GM12878 (cell line): ENCODE results near the gene GLIPR1L1. TPM values are rescaled to one million over a fixed set of nuclear protein-coding genes. Genes with fewer than 3 reads are reported as not detected.

Experiments
- ATF7 ChIP-seq: fragments of 450-650 bp; IDR thresholded peaks from 2 replicates; pipeline ENCODE4 v1.6.1; 2016; ENCODE audit warnings: low read depth, mild to moderate bottlenecking
- CBX3 ChIP-seq: fragments of 200-600 bp; sonication (generic); IDR thresholded peaks from 2 replicates; pipeline ENCODE4 v1.6.1; 2016; ENCODE audit warnings: low read depth, borderline replicate concordance
- CEBPB ChIP-seq, 2 experiments: fragments of 150-350 bp in 1 of 2; IDR thresholded peaks; 2 replicates each; pipeline ENCODE4 v1.6.1; 2012 to 2014; ENCODE audit warnings: low read depth in 2 of 2, low read length in 2 of 2, borderline replicate concordance in 1 of 2, inconsistent platforms in 1 of 2
- CTCF ChIP-seq, 3 experiments: IDR thresholded peaks in 2 of 3; conservative IDR thresholded peaks in 1 of 3; 2 replicates each; pipeline ENCODE4 v1.5.1; 2011; ENCODE audit warnings: low read depth in 3 of 3, low read length in 3 of 3, mild to moderate bottlenecking in 3 of 3, control low read depth in 2 of 3, moderate library complexity in 2 of 3, inconsistent platforms in 1 of 3, mixed read lengths in 1 of 3; ENCODE audit not compliant: control insufficient read depth in 2 of 3, insufficient read depth in 1 of 3; ENCODE audit errors: extremely low read depth in 1 of 3
- HDGF ChIP-seq: fragments of 450-650 bp; IDR thresholded peaks from 2 replicates; pipeline ENCODE4 v1.6.1; 2016; ENCODE audit warnings: antibody characterized with exemption
- IRF4 ChIP-seq: IDR thresholded peaks from 2 replicates; pipeline ENCODE4 v1.6.1; 2011; ENCODE audit warnings: low read depth, low read length
- MLLT1 ChIP-seq: fragments of 450-650 bp; IDR thresholded peaks from 2 replicates; pipeline ENCODE4 v1.6.1; 2016; ENCODE audit warnings: mild to moderate bottlenecking
- MTA3 ChIP-seq: IDR thresholded peaks from 2 replicates; pipeline ENCODE4 v1.6.1; 2012; ENCODE audit warnings: low read length, inconsistent platforms, borderline replicate concordance
- NRF1 ChIP-seq: conservative IDR thresholded peaks from 2 replicates; pipeline ENCODE4 v1.6.1; 2011; ENCODE audit warnings: mild to moderate bottlenecking, low read depth, low read length, improper control_type of control experiment
- SP1 ChIP-seq: IDR thresholded peaks from one replicate; pipeline ENCODE4 v1.6.1; 2011; ENCODE audit warnings: low read depth, low read length
- SREBF1 ChIP-seq: IDR thresholded peaks from 2 replicates; pipeline ENCODE4 v1.6.1; 2012; ENCODE audit warnings: mild to moderate bottlenecking, low read length
- TARDBP ChIP-seq: IDR thresholded peaks from 2 replicates; pipeline ENCODE4 v1.6.1; 2016; ENCODE audit warnings: borderline replicate concordance
- polyA plus RNA-seq, 11 experiments: library from polyadenylated mRNA; depleted of rRNA in 4 of 11; unstranded in 6 of 11; stranded (reverse) in 5 of 11; fragments of >200 nt; fragmentation: Nextera tagmentation in 4 of 11; fragmentation: Illumina TruSeq in 1 of 11; extraction: Ambion mirVana in 4 of 11; extraction: Trizol in 1 of 11; gene quantifications; 1 replicate in 1 of 11; 2 replicates in 10 of 11; pipeline versions ENCODE4 v1.2.1 to v1.2.3, GENCODE V29; 2011 to 2016; ENCODE audit warnings: inconsistent platforms in 2 of 11, missing spikeins in 2 of 11, low read depth in 1 of 11
- total RNA-seq, 4 experiments: library from RNA; depleted of rRNA in 3 of 4; stranded (reverse); fragments of >200 nt in 3 of 4; fragmentation: Illumina TruSeq in 1 of 4; extraction: Trizol in 1 of 4; gene quantifications; 2 replicates each; pipeline versions ENCODE4 v1.2.1 to v1.2.3, GENCODE V29; 2013 to 2021

Gene GLIPR1L1
- total and polyA plus RNA-seq, 10 of the 15 experiments (the other 5 are each of a cell fraction or from before 2014, with no cell fraction given) = 0.10 to 0.47 (median 0.13) TPM; not detected in 7

- no peak for TF ChIP-seq CTCF (IDR thresholded peaks at IDR 0.05 in 2 of 3, conservative IDR thresholded peaks at IDR 0.05 in 1 of 3; ENCODE audit: control insufficient read depth in 2 of 3, extremely low read depth in 1 of 3, insufficient read depth in 1 of 3, low read depth in 3 of 3, low read length in 3 of 3)
- no peak for TF ChIP-seq IRF4
- TF ChIP-seq NRF1 = no peak
- TF ChIP-seq MTA3 = no peak
- no peak for TF ChIP-seq CBX3
- TF ChIP-seq SREBF1 = no peak
- no peak for TF ChIP-seq CEBPB (IDR thresholded peaks at IDR 0.05; ENCODE audit: borderline replicate concordance in 1 of 2, low read depth in 2 of 2, low read length in 2 of 2)
- no peak for TF ChIP-seq SP1
- TF ChIP-seq HDGF = no peak
- TF ChIP-seq MLLT1 = no peak
- TF ChIP-seq ATF7 = no peak
- no peak for TF ChIP-seq TARDBP
Observed at GRCh38 chr12:75361408-75361807, 26.9 kb downstream of the GLIPR1L1 start (continued).
